ENCODE measurements around the gene SHISA6.

The SHISA6 gene

GRCh38 chr17:11240841-11241610 lies at the start of gene SHISA6:
Gene SHISA6, plus strand, starts transcription at chr17:11241213.
- DNase-seq: peak; percentile 61

GRCh38 chr17:11195801-11196200 lies 45.2 kb upstream of the SHISA6 start:
- DNase-seq: no peak

GRCh38 chr17:11204991-11205390 lies 36.0 kb upstream of the SHISA6 start:
- no peak for DNase-seq

DNA sequence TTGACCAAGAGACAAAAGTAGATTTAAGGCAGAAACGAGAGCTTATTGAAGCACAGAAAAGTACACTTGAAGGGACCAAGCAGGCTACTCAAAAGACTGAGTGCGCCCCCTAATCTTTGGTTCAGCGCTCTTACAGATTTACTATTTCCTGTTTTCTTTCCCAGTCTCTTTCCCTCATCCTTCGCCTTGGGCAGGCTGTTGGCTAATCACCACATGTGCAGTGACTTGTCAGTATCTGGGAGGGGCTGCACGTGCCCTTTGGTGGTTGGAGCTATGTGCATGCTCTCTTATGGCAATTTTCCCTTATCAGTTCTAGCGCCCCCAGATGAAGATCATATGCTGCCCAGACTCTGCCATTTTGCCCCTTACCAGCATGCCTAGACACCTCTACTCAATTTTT lies 35.4 kb upstream of the SHISA6 start:
- DNase-seq: no peak

GRCh38 chr17:11209906-11210305 lies 31.1 kb upstream of the SHISA6 start:
- DNase-seq: no peak

- DNase-seq: no peak
Observed at GRCh38 chr17:11212792-11213191, 28.2 kb upstream of the SHISA6 start.

DNA sequence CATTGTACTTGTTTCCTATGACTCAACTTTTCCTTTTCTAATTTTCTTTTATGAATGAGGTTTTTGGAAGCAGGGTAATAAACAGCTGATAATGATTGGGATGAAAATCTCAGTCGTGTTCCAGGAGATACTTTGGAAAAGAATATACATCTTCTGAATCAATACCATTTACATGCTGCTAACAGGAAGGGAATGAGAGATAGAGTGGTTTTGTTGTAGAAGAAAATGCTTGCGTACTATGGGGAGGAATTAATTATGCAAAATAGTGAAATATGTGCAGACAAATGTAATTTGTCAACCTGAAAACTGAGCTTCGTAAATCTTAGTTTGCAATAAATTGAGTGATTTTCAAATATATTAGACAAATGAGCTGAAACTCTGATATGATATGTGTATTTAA lies 24.0 kb upstream of the SHISA6 start:
- DNase-seq: no peak

DNA sequence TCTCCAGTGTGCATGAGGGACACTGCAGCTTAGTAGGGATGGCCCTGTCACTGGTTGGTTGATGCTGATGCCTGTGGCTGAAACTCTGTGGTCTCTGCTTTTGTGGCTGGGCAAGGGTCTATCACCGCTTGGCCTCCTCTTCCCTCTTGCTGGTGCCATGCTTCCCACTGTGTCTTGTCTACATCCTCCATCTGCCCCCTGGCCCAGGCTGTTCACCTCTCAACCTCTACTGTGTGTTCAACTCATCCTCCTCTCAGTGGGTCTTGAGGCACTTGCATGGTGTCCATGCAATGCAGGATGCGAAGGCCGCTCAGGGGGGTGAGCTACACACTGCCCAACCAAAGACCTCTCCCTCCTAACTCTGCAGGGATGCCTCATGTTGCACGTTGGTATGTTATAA lies 19.8 kb upstream of the SHISA6 start:
- no peak for DNase-seq

GRCh38 chr17:11221721-11222120 lies 19.3 kb upstream of the SHISA6 start:
- DNase-seq: no peak

DNA sequence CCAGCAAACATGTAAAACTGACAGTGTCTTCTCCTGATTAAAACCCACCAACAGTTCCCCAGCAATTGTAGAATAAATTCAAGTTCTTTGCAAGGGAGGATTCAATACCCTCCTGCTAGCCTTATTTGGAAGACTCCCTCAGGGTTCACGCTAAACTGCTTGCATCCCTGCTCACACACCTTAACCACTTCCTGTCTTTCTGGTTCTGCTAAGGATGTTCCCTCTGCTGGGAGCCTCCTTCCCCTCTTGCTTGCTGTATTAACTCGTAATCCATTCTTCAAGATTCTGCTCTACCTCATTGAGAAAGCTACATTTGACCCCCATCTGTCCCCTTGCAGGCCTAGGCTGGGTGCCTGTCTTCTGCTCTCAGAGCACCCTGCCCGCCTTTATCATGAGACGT lies 2.3 kb upstream of the SHISA6 start:
- DNase-seq: peak; percentile 23

DNA sequence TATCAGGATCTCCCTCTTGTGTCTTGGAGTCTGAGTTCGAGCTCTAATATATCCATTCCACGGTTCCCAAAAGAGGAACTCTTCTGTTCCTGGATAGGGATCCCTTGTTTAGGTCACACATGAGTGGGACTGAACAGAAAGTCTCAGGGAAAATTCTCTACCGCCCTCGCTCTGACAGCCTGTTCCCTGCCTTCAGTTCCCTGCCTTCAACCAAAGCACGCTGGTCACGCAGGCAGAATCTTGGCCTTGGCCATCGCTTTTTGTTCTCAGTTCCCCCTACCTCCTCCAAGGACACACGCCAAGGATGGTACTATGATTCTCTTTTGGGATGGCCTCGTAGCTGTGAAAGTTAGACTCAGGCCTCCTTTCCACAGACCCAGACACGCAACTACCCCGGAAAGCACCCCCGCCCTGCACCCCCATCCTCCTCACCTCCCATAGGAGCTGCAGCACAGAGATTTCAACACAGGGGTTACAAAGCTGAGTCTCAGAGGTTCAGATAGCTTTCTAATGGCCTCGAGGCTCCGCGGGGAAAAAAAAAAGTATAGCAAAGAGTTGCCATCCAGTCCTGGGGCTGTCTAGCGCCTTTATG lies 1.5 kb upstream of the SHISA6 start:
- peak; percentile 24 for DNase-seq

DNA sequence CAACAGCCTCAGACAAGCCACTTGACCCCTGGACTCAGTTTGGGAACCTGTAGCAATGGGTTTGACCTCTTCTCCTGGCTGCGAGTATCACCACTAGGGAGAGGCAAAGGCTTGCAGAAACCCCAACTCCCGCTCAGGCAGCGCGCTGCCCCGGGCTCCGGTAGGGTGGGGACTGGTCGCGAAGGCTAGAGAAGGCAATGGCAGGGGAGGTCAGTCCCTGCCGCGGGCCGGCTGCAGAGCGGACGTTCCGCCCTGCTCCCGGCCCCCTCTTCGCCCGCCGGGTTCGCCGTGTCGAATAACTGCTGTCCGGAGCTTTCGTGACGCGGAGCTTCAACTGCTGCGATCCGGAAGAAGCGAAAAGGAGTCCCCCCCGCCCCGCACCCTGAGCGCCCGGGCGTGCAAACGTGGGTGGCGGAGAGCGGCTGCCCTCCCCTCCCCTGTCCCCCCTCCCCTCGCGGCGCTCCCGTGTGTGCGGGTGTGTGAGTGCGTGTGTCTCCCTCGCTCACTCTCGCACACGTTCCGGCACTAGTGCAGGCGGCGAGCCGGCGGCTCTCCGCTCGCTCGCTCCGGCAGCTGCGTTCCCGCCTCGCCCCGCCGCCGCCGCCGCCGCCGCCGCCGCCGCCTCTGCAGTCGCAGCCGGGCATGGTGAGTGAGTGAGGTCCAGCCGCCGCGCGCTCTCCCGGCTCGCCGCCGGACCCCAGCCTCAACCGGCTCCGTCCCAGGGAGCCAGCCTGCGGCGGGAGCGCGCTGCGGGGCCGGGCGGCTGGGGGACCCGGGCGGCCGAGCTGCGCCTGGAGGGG lies 772 bp upstream of the SHISA6 start:
- peak; percentile 74 for DNase-seq

DNA sequence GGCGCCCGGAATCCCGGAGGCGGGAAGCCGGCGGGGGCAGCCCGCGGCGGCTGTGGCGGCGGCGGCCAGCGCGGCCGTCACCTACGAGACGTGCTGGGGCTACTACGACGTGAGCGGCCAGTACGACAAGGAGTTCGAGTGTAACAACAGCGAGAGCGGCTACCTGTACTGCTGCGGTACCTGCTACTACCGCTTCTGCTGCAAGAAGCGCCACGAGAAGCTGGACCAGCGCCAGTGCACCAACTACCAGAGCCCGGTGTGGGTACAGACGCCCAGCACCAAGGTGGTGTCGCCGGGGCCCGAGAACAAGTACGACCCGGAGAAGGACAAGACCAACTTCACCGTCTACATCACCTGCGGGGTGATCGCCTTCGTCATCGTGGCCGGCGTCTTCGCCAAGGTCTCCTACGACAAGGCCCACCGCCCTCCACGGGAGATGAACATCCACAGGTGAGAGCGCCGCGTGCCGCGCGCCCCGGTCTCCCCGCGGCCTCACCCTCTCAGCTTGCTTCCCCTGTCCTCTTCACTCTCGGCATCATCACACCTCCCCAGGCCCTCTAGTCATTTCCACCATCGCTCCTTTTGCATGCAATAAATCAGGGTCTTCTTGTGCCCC lies 706 bp downstream of the SHISA6 start:
- peak; percentile 35 for DNase-seq

GRCh38 chr17:11242411-11242810 lies 1.4 kb downstream of the SHISA6 start:
- DNase-seq: no peak

GRCh38 chr17:11244776-11245175 lies 3.8 kb downstream of the SHISA6 start:
- no peak for DNase-seq

GRCh38 chr17:11245187-11245586 lies 4.2 kb downstream of the SHISA6 start:
- DNase-seq: no peak

DNA sequence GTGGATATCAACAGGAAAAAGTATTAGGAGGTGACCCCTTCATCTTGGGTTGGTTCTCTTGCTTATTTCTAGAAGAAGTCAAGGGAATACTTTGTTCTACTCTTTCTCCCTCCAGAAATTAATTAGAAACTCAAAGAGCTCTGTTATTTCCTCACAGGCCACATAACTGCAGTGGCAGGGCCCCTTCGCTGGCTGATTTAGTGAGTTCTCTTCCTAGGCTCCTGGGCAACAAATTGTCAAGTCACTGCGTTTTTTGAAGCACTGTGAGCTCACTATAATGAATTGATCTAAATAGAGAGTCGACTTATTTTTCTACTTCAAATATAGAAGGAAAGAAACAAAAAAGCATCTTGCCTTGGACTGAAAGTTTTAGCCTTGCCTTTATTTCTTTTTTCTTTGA lies 4.8 kb downstream of the SHISA6 start:
- no peak for DNase-seq

- no peak for DNase-seq
Observed at GRCh38 chr17:11250161-11250560, 9.1 kb downstream of the SHISA6 start.

DNA sequence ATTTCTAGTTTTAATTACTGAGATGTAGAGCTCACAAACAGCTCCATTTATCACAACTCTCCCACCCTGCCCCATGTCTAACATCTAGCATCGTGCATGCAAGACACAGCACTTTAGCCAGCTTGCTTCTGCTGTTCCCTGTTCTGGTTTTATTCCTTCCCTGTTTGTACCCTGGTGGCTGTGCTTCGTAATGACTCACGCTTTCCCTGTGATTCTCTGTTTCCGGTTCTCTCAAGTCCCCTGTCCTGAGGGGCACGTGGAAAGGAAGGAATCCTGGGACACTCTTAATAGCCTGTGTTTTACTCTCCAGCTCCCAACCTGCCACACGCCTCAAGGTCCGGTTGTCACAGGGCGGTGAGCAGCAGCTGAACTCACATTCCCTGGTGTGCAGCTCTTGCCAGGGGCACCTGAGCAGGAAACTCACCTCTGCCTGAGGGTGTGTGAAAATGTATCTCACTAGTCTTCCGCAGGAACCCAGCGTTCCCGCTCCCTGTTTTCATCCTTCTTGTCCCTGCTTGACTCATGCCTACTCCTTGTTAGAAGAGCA lies 10.6 kb downstream of the SHISA6 start:
- no peak for DNase-seq

DNA sequence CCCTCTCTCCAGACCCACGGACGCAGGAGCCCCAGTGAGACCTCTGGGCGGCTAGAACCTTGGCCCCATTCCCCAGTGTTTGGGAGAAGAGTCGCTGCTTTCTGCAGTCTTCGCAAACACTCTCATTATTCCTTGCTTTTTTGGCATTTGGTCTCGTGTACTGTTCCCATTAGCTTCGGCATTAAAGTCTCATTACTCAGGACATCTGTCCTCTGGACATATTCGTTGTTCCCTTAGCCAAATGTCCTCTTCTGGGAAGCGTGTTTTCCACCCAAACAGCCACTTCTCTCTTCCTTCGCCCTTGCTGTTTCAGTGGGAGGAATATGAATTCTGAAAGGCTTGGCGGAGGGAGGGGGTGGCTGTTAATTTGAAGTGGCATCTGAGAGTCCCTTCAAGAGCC lies 11.1 kb downstream of the SHISA6 start:
- no peak for DNase-seq

- DNase-seq: no peak
Observed at GRCh38 chr17:11256877-11257276, 15.9 kb downstream of the SHISA6 start.

DNA sequence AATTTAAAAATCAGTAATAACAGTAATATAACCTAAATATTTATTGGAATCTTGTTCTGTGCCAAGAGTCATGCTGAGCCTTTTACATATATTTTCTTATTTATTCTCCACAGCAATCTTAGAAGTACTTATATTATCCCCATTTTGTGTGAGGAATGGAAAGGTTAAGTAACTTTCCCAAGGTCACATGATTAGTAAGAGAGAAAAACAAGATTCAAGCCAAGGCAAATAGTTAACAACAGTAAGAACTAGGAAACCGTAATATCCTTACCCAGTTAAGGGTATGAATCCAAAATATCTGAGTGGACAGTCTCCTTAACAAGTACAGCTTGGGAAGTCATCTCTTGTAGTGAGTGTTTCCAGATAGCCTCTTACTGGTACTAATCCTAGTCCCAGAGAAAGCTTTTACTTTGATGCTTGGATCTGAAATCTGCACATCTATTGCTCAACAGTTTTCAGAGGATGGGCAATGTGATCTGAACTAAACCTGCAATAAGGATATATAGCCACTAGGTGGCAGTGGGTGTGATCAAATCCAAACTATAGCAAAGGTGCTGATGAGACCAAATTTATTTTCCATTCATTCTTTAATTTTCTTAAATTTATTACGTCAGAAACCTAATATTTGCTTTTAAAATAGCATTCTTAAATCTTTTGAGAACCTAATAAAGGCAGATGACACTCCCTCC lies 23.3 kb downstream of the SHISA6 start:
- no peak for DNase-seq

Measured in eye (tissue), 1 donor.